Astrocyte of the cerebellum (primary cell): ENCODE measurements around the gene NT5C1A.

ENCODE experiments used
- DNase-seq: peaks from one replicate; pipeline ENCODE4 v3.0.0-alpha.2; 2011; ENCODE audit warnings: low read depth
- H3K4me3 ChIP-seq: 2 replicates; pipeline ENCODE4 v1.5.1; 2011; ENCODE audit warnings: mild to moderate bottlenecking, low read depth, low read length, moderate library complexity
- CTCF ChIP-seq: IDR thresholded peaks from 2 replicates; pipeline ENCODE4 v1.5.1; 2012; ENCODE audit warnings: low read length, low read depth, moderate library complexity, mild to moderate bottlenecking; ENCODE audit errors: missing control alignments
- in situ Hi-C: cut with HindIII; loops from 2 replicates; pipeline ENCODE4 v1.10.0; 2017; ENCODE audit warnings: low sequenced_read_pairs

The NT5C1A gene

GRCh38 chr1:39626646-39627045 is 45.3 kb downstream of the NT5C1A start:
- H3K4me3 ChIP-seq: no peak overlapping the region
- no peak for TF ChIP-seq CTCF

GRCh38 chr1:39625462-39626273 is 46.2 kb downstream of the NT5C1A start:
- H3K4me3 ChIP-seq: no peak overlapping the region
- no peak for DNase-seq
- no peak for TF ChIP-seq CTCF
- in situ Hi-C loops: no loop called here

More at GRCh38 chr1:39626646-39627045, 45.3 kb downstream of the NT5C1A start:
- in situ Hi-C loops: no loop called here
- no peak for DNase-seq

- in situ Hi-C loops: no loop called here
Observed at GRCh38 chr1:39625009-39625408, 46.9 kb downstream of the NT5C1A start.

GRCh38 chr1:39623053-39623452 is 48.9 kb downstream of the NT5C1A start:
- no peak for TF ChIP-seq CTCF
- in situ Hi-C loops: no loop called here
- H3K4me3 ChIP-seq: no peak overlapping the region
- DNase-seq: no peak

More at GRCh38 chr1:39625009-39625408, 46.9 kb downstream of the NT5C1A start:
- no peak for TF ChIP-seq CTCF
- no peak overlapping the region for H3K4me3 ChIP-seq
- DNase-seq: no peak

GRCh38 chr1:39622427-39622826 is 49.5 kb downstream of the NT5C1A start:
- in situ Hi-C loops: no loop called here
- no peak for TF ChIP-seq CTCF
- DNase-seq: no peak
- H3K4me3 ChIP-seq: no peak overlapping the region

GRCh38 chr1:39620659-39621165 is 51.2 kb downstream of the NT5C1A start:
- TF ChIP-seq CTCF: no peak
- H3K4me3 ChIP-seq: no peak overlapping the region
- no peak for DNase-seq
- in situ Hi-C loops: no loop called here
